ENCODE data around the gene CISTR. TPM values are rescaled to one million over a fixed set of nuclear protein-coding genes. Genes with fewer than 3 reads are reported as not detected.

The CISTR gene
- polyA plus RNA-seq, 1 donor from 2014 or later: not detected

- TF ChIP-seq SMC3 (conservative IDR thresholded peaks at IDR 0.05; ENCODE audit: poor library complexity) (no peak), EZH2 (IDR thresholded peaks at IDR 0.05; ENCODE audit: borderline replicate concordance, insufficient read depth, low read length, poor library complexity, severe bottlenecking) (no peak), REST (IDR thresholded peaks at IDR 0.05; ENCODE audit: borderline replicate concordance) (no peak), EP300 (conservative IDR thresholded peaks at IDR 0.05; ENCODE audit: poor library complexity, severe bottlenecking) (no peak), CTCF (IDR thresholded peaks at IDR 0.05; ENCODE audit: poor library complexity, severe bottlenecking) (no peak), MXI1 (conservative IDR thresholded peaks at IDR 0.05; ENCODE audit: poor library complexity, severe bottlenecking) (no peak), TAF1 (IDR thresholded peaks at IDR 0.05; ENCODE audit: low read depth) (no peak), POLR2AphosphoS5 (IDR thresholded peaks at IDR 0.05) (no peak), RAD21 (conservative IDR thresholded peaks at IDR 0.05) (no peak)
- no peak overlapping the region for H2AFZ ChIP-seq (ENCODE audit: low read depth, low read length)
- H3K4me2 ChIP-seq (ENCODE audit: low read length): no peak overlapping the region
Observed at GRCh38 chr12:53755893-53756292, 4.1 kb upstream of the CISTR start.

GRCh38 chr12:53755451-53755891 lies 3.7 kb upstream of the CISTR start:
- Histone ChIP-seq H3K9ac (ENCODE audit: low read length) (no peak overlapping the region), H3K79me2 (replicated peaks; ENCODE audit: insufficient read depth, low read length) (no peaks in the 10 kb centered on the region), H3K4me3 (ENCODE audit: low read length) (no peak overlapping the region), H4K20me1 (ENCODE audit: insufficient read depth) (no peaks in the 10 kb centered on the region), H3K36me3 (ENCODE audit: insufficient read depth, low read length) (no peaks in the 10 kb centered on the region), H3K9me2 (ENCODE audit: insufficient read depth, low read length) (no peaks in the 10 kb centered on the region), H3K4me2 (ENCODE audit: low read length) (no peak overlapping the region), H2AFZ (ENCODE audit: low read depth, low read length) (no peak overlapping the region), H3K9me3 (ENCODE audit: low read length) (no peaks in the 10 kb centered on the region), H3K27ac (ENCODE audit: low read length) (no peak overlapping the region), H3K27me3 (ENCODE audit: insufficient read depth, low read depth, low read length) (peaks cover 22% of the 10 kb centered on the region), H3F3A (ENCODE audit: insufficient read depth, low read length, poor library complexity, severe bottlenecking) (peaks cover 6% of the 10 kb centered on the region)
- TF ChIP-seq CTCF (IDR thresholded peaks at IDR 0.05; ENCODE audit: poor library complexity, severe bottlenecking) (no peak), SMC3 (conservative IDR thresholded peaks at IDR 0.05; ENCODE audit: poor library complexity) (no peak), MXI1 (conservative IDR thresholded peaks at IDR 0.05; ENCODE audit: poor library complexity, severe bottlenecking) (no peak), TAF1 (IDR thresholded peaks at IDR 0.05; ENCODE audit: low read depth) (no peak), POLR2AphosphoS5 (IDR thresholded peaks at IDR 0.05) (no peak), REST (IDR thresholded peaks at IDR 0.05; ENCODE audit: borderline replicate concordance) (no peak)

More at GRCh38 chr12:53755893-53756292, 4.1 kb upstream of the CISTR start:
- Histone ChIP-seq H3K79me2 (replicated peaks; ENCODE audit: insufficient read depth, low read length) (no peaks in the 10 kb centered on the region), H3K9me2 (ENCODE audit: insufficient read depth, low read length) (no peaks in the 10 kb centered on the region), H4K20me1 (ENCODE audit: insufficient read depth) (no peaks in the 10 kb centered on the region), H3K9ac (ENCODE audit: low read length) (no peak overlapping the region), H3F3A (ENCODE audit: insufficient read depth, low read length, poor library complexity, severe bottlenecking) (peaks cover 6% of the 10 kb centered on the region), H3K27ac (ENCODE audit: low read length) (no peak overlapping the region), H3K4me3 (ENCODE audit: low read length) (no peak overlapping the region), H3K27me3 (ENCODE audit: insufficient read depth, low read depth, low read length) (peaks cover 22% of the 10 kb centered on the region), H3K9me3 (ENCODE audit: low read length) (no peaks in the 10 kb centered on the region), H3K36me3 (ENCODE audit: insufficient read depth, low read length) (no peaks in the 10 kb centered on the region)

Measured in neural cell (in vitro differentiated cells).